GM19372 (cell line): ENCODE results near the gene ATP5PO.

Experiments used
- ATAC-seq: cut with Tn5 transposase; IDR thresholded peaks from one replicate; pipeline ENCODE4 v1.9.1; 2021; ENCODE audit warnings: mild to moderate bottlenecking, low read depth, moderate library complexity; ENCODE audit not compliant: unreplicated experiment

ATP5PO gene, protein sequence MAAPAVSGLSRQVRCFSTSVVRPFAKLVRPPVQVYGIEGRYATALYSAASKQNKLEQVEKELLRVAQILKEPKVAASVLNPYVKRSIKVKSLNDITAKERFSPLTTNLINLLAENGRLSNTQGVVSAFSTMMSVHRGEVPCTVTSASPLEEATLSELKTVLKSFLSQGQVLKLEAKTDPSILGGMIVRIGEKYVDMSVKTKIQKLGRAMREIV

DNA sequence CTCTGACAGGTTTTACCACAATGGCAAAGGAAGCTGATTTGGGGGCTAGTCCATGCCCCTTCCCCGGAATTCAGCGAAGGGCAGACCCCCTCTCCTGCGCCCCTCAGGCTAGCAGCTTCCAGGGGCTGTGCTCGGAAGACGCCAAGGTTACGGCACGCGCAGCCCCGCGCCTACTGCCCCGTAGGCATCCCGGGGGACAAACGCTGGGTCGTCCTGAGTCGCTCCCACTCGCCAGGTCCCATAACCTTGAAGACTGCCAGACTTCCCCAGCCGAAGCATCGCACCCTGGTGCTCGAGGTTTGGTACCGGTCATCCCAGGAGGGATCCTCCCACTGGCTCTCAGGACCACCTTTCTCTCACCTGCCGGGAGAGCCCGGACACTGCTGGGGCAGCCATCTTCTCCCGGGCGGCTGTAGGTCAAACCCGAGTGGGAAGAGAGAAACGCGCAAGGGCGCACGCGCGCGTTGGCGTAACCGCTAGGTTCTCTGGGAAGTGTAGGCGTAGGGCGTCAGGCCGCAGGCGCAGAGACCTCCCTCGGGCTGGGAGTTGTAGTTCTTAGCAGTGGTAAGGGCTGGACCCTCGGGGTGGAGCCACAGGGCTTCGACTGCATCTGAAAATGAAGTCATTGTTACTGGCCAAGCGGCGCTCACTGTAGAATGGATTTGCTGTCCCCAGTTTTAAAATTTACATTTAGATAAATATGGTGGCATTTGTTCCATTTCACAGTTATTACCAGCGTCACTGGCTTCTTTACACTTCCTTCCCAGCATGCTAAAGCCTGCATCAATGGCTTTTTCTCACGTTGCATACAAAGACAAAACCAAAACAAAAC, at the start of gene ATP5PO:
Gene ATP5PO, minus strand, starts transcription at position 437 of the 832 bp plus-strand sequence. Its CDS starts 41 bp downstream, at position 396.
- ATAC-seq = peak; percentile 99

DNA sequence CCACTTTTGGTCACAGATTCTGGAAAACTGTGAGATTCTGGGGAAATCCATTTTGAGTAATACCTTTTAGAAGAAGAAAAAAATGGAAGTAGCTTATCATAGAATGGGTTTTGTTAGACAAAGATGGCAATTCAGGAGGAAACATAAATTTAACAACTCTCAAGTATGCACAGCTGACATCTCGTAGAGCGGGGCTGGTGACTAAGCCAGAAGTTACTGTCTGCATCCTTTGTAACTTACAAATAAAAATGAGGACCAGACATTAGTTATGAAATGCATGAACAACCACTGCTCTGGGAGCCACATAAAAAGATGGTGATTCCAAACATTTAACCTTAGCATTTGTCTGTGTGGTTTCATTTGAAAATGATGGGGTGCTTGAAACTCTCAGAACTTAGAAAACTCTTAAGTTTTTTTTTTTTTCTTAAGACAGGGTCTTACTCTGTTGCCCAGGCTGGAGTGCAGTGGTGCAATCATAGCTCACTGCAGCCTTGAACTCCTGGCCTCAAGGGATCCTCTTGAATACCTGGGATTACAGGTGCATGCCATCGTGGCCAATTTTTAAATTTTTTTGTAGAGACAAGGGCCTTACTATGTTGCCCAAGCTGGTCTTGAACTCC, 49.2 kb upstream of the ATP5PO start:
- no peak for ATAC-seq

DNA sequence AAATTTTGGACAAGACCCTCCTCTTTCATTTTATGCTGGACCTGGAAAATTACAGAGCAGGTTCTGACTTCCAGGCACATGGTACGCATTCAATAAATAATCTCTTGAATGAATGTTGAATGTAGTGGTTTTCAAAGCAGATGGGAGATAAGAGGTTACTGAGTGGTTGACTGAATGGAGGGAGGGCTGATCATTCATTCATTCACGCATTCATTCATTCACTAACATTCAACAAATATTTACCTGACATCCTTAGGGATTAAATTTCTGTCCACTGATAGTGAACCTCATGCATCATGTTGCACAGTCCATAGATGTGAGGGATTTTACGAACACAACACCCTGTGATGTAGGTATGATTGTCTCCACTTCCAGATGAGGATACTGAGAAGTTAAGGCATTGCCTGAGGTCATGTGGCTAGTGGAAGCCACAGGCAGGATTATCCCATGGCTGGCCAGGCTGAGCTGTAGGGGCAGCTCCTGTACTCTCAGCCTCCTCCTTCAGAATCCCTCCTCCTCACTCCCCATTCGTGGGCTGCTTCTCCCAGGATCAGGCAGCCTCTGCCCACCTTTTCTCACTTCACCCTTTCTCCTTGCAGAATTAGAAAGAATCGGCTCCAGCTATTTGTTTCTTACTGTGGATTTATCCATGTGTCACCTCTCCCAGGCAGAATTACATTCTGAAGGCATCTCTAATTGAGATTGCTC, 48.4 kb upstream of the ATP5PO start:
- no peak for ATAC-seq

DNA sequence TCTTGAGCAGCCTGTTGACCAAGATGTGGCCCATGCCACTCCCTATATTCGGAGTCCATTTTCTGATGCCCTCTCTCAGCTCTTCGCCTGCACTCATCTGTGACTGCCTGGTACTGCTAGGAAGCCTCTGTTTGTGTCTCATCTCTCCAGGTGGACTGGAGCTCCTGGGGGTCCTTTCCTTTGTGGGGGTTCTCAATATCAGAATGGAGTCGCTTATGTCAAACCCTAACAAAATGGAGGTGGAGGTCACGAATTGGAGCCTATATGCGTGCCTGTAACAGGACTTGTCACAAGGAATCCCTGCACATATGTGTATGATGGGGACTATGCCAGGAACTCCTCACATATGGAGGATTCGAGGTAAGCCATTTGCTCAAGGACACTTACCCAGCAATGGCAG, 46.7 kb upstream of the ATP5PO start:
- ATAC-seq = no peak

DNA sequence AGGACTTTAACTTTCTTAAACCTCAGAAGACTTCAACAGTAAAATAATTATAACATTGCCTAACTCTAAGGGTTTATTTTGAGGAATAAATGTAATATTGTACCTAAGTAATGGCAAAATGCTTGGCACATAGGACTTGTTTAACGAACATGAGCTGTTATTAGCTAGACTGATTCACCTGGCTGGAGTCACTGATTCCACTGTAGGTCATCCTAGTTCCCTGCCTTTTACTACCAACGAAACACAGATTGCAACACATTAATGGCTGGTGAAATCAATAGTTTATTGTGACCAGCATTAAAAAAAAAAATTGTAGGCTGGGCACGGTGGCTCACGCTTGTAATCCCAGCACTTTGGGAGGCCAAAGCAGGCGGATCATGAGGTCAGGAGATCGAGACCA, 45.5 kb upstream of the ATP5PO start:
- no peak for ATAC-seq

DNA sequence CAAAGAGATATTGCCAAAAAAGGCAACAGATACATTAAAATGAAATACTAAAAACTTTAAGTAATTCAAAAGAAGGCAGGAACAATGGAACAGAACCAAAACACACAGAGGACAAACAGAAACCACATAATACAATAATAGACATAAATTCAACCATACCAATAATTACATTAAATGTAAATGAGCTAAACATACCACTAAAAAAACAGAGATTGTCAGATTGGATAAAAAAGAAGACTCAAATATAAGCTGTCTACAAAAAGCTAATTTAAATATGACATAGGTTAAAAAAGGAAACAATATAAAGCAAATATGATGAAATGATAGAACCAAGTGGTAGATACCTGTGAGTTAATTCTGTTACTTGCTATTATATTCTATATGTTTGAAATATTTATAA, 44.1 kb upstream of the ATP5PO start:
- no peak for ATAC-seq

DNA sequence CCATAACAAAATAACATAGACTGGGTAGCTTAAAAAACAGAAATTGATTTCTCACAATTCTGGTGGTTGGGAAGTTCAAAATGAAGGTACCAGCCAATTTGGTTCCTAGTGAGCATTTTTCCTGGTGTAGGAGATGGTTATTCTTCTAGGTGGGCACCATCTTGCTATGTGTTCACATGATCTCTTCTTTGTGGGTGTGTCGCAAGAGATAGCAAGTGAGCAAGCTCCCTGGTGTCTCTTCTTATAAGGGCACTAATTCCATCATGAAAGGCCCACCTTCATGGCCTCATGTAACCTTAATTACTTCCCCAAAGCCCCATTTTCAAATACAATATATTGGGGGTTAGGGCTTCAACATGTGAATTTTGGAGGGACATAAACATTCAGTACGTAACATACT, 38.8 kb upstream of the ATP5PO start:
- ATAC-seq = no peak

DNA sequence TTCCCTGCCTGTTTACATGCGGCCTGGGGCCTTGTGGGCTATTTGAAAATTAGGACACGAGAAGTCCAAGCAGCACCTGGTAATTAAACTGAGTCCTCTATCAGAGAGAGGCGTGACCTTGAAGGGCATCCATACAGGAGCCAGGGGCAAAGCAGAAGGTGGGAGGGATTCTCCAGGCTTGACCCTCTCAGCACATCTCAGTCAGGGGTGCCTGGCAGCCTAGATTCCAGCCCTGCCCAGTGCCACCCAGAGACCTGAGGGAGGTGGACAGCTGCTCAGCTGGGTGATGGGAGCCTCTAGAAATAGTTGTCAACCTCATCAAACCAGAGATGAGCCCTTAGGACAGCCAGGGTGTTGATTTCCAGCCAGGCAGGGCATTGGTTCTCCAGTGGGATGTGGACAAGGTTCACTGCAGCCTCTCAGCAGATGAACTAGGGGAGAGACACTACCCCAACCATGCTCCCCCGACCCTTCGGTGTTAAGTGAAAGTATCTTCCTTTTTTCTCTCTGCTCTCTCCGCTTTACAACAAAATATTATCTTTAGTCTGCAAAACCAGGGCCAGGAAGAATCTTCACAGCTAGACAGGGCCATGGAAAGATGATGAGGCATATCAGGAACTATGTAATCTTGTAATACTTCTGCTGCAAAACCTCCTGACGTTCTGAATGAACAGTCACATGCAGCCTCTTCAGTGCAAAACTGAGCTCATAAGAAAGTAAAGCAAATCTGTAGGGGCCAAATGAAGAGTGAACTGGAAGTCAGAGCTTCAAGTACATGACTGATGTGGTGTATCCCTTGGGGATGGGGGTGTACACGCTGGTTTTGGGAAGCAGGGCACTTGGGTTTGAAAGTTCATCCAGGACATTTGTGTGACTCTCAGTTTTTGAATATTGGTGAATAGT, 35.9 kb upstream of the ATP5PO start:
- ATAC-seq = no peak

DNA sequence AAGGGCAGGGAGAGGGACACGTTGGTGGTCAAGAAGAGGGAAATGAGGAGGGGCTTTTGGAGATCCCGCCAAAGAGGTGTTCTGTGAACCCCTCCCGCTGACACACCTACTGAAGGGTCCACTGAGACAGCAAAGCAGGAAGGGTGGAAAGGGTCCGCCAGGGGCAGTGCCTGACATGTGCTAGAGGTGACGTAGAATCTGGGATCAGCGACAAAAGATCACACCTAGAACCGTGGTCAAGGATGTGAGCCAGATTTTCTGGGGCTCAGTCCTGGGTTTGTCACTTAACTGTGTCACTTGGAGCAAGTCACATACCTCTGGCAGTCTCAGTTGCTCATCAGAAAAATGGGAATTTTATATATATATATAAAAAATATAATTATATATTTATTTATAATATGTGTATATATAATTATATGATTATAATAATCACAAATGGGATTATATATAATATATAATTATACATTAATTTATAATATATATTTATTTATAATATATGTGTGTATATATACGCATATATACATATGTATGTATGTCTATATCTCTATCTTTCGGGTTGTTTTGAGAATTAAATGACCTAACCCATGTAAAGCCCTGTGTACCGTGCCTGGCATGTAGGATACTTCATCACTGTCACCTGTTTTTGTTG, 35.0 kb upstream of the ATP5PO start:
- no peak for ATAC-seq

DNA sequence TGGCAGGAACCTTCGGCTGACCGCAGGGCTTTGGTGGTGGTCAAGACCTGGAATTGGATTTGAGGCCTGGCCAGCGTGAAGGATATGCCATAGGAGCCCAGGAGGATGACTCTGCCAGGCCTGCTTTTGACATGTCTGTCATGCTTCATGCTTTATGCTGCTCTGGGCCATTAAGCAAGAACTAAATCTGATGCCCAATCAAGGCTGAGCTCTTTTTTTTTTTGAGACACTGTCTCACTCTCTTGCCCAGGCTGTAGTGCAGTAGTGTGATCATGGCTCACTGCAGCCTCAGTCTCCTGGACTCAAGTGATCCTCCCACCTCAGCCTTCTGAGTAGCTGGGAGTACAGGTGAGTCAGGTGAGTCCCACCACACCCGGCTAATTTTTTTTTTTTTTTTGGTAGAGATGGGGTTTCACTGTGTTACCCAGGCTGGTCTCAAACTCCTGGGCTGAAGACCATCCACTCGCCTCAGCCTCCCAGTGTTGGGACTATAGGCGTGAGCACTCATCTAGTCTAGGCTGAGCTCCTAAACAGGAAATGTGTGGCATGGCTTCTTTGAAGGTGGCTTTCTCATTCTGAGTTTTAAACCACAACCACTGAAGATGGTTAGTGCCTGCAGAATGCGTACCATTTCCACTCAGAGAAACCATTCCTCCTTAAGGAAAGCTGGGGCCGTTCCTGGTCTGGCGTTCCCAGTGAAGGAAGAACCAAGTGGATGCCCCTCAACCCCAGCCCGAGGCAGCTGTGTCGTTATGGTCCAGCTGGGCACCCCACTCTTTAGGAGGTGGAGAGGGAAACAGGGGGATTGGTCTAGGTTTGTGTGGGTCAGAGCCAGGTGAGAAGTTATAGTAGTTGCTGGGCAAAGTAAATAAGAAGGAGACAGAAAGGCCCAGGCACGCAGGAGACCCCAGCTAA, 34.2 kb upstream of the ATP5PO start:
- no peak for ATAC-seq

DNA sequence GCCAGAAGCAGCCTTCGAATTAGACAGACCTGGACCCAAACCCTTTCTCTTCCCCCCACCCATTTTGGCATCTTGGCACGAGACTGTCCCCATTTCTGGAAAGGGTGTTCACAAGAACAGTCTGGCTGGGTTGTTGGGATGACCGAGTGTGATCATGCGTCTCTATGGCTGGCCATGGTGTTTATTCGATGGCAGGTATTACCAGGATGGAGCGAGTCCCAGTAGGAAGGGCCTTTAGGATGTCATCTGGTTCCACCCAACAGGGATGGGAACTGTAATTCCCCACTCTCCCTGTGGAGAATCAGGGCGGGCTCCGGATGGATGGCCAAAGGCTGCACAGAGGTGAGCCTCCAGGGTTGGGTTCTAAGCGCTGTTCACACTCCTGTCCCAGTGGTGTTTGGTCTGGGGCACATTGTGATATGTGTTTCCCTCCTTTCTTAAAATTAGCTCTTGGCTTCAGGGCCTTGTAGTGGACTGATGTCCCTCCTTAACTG, 33.4 kb upstream of the ATP5PO start:
- ATAC-seq = no peak

DNA sequence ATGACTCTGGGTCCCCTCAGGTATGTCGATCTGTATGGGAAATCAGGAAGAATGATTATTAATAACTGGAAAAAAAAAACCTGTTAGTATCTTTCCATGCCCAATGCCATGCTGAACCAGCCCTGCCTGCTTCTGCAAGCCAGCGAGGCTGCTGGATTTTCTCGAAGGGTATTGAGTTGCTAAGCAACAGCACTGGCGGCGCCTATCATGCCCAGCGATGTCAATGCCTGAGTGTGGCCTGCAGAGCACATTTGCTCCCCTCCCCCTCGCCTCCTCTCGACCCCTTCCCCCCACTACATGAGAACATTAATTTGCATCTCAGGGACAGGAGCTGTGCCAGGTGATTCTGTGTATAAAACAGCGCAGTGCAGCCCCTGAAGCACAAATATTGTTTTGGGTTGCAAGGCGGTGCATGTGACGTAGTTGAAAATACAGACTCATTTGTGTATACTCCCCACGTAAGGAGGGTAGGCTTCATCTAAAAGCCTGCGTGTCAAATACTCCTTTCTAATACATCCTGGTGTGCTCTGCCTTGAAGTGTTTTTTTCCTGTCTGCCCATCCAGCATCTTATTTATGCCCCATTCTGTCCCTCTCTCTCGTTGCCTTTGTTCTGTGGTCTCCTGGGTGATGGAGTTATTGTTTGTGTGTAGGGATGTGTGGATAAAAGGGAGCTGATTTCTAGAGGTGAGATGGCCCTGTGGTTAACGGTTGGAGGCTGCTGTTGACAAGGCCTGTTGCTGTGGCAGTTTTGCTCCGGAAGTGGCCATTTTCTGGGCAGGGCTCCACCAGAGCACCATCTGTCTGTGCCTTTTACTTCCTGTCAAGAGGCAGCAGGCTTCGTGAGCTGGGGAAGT, 32.7 kb upstream of the ATP5PO start:
- no peak for ATAC-seq

DNA sequence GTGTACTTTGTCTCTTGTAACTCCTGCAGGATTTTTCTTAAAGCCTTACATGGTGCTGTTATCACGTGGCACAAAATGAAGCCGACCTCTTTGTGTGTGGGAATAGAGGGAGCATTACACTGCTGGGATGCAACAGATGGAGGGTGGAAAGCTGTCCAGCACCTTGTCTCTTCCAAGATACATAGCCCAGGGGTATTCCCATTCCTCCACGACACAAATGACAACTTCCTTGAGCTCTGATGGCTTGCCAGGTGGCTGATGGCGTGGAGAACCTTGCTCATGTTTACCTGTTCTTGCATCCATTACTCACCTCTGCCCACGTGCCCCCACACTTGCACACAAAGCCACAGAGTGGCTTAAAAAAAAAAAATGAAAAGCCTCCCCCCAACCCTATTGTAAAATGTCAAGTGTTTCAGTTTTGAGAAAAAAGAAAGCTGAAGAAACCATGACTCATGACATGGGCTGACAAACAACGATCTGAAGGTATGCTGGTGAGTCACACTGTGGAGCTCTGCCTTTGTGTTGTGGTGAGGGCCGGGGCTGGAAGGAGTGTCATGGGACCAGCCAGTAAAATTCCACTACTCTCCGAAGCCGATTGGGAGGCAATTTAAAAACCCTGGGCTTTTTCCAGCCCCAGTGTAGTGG, 32.0 kb upstream of the ATP5PO start:
- no peak for ATAC-seq

DNA sequence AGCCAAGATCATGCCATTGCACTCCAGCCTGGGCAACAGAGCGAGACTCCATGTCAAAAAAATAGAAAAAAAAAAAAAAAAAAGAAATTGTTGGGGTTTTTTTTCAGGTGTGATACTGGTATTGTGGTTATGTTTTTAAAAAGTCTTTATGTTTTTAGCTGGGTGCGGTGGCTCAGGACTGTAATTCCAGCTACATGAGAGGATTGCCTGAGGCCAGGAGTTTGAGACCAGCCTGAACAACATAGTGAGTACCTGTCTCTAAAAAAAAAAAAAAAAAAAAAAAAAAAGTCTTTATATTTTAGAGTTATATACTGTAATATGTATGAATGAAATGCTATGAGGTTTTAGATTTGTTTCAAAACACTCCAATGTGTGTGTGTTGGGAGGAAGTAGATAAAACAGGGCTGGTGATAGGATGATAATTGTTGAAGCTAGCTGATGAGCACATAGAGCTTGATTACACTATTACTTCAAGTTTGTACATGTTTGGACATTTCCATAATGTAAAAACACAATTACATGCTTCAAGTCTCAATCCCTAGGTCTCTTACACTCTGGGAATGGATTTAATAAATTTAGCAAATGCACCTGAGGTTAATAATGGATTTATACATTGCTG, 30.2 kb upstream of the ATP5PO start:
- no peak for ATAC-seq

DNA sequence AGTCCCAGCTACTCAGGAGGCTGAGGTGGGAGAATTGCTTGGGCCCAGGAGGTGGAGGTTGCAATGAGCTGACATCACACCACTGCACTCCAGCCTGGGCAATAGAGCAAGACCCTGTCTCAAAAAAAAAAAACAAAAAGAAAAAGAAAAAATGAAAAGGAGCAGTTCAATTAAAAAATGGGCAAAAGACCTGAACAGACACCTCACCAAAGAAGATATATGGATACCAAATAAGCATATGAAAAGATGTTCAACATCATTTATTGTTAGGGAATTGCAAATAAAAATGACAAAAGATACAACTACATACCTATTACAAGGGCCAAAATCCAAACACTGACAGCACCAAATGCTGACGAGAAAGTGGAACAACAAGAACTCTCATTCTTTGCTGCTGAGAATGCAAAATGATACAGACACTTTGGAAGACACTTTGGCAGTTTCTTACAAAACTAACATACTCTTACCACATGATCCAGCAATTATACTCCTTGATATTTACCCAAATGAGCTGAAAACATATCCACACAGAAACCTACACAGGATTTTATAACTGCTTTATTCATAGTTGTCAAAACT, 28.7 kb upstream of the ATP5PO start:
- ATAC-seq = no peak

DNA sequence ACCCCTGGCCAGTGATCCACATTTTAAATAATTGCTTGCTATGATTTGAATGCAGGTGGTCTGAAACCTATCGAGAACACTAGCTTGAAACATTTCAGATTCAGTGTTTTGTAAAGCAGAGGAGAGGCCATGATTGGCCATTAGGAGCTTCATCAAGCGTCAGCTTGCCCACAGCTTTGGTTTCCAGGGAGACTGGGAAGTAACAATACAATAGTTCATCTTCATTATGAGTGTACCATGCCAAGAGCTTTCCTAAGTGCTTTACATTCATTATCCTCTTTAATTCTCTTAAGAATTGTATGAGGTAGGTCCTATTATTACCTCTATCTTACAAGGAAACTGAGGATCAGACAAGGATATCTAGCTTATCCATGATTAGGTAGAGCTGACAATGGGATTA, 27.7 kb upstream of the ATP5PO start:
- no peak for ATAC-seq
